G401 (cell line): Measurements from ENCODE around the gene PSMD9. TPM values are rescaled to one million over a fixed set of nuclear protein-coding genes. Genes with fewer than 3 reads are reported as not detected.

Source experiments
- DNase-seq: peaks from one replicate; pipeline ENCODE4 v3.0.0-alpha.2; 2015; ENCODE audit warnings: low spot score
- in situ Hi-C: cut with HindIII; loops from 2 replicates; pipeline ENCODE4 v1.10.0; 2016; ENCODE audit warnings: low sequenced_read_pairs, mixed read lengths
- total RNA-seq: library from RNA; depleted of rRNA; stranded (reverse); fragments of >200 nt; shearing (Covaris generic); gene quantifications from 2 replicates; pipeline ENCODE4 v1.2.3, GENCODE V29; 2014

Gene PSMD9
- total RNA-seq, 1 experiment from 2014 or later, result 65.2 TPM

- DNase-seq, result no peak
- in situ Hi-C loops, result no loop called here
Observed at GRCh38 chr12:121943926-121944325, 55.3 kb downstream of the PSMD9 start.

- in situ Hi-C loops, result no loop called here
- no peak for DNase-seq
Observed at GRCh38 chr12:121946313-121947025, 57.9 kb downstream of the PSMD9 start.

GRCh38 chr12:121947981-121948380 lies 59.4 kb downstream of the PSMD9 start:
- in situ Hi-C loops, result no loop called here
- no peak for DNase-seq

GRCh38 chr12:121949648-121950397 lies 61.2 kb downstream of the PSMD9 start:
- in situ Hi-C loops, result no loop called here
- DNase-seq, result no peak

- DNase-seq, result no peak
- in situ Hi-C loops, result no loop called here
Observed at GRCh38 chr12:121953117-121953692, 64.6 kb downstream of the PSMD9 start.

GRCh38 chr12:121953695-121954094 lies 65.1 kb downstream of the PSMD9 start:
- in situ Hi-C loops, result no loop called here
- DNase-seq, result no peak

- DNase-seq, result no peak
- in situ Hi-C loops, result no loop called here
Observed at GRCh38 chr12:121955258-121956237, 67.0 kb downstream of the PSMD9 start.

GRCh38 chr12:121957861-121958515 lies 69.4 kb downstream of the PSMD9 start:
- no peak for DNase-seq
- in situ Hi-C loops, result no loop called here

GRCh38 chr12:121958541-121959240 lies 70.1 kb downstream of the PSMD9 start:
- in situ Hi-C loops, result no loop called here
- no peak for DNase-seq

- no peak for DNase-seq
- in situ Hi-C loops, result no loop called here
Observed at GRCh38 chr12:121960541-121960940, 72.0 kb downstream of the PSMD9 start.

- in situ Hi-C loops, result no loop called here
- DNase-seq, result no peak
Observed at GRCh38 chr12:121961195-121961879, 72.7 kb downstream of the PSMD9 start.

- DNase-seq, result no peak
- in situ Hi-C loops, result no loop called here
Observed at GRCh38 chr12:121963341-121964018, 74.9 kb downstream of the PSMD9 start.

GRCh38 chr12:121964813-121965643 lies 76.4 kb downstream of the PSMD9 start:
- DNase-seq, result no peak
- in situ Hi-C loops, result no loop called here

- no peak for DNase-seq
- in situ Hi-C loops, result no loop called here
Observed at GRCh38 chr12:121966959-121967358, 78.4 kb downstream of the PSMD9 start.
